Loucy (cell line): ENCODE measurements around the gene ATOH8.
"Not testable (repeated sequence)": the region's sequence is repeated elsewhere in the genome, so short reads cannot be mapped to it uniquely, and the experiment has no call there.

ENCODE experiments used
- H2AFZ ChIP-seq: fragments of 200-600 bp; sonication (generic); 2 replicates; pipeline ENCODE4 v1.6.0; 2016; ENCODE audit warnings: antibody characterized with exemption, mild to moderate bottlenecking, low read length, moderate library complexity
- H3F3A ChIP-seq: fragments of 200-600 bp; 2 replicates; pipeline ENCODE4 v1.6.0; 2016; ENCODE audit warnings: antibody characterized with exemption, low read depth, mild to moderate bottlenecking
- H3K27me3 ChIP-seq: fragments of 200-600 bp; sonication (generic); 2 replicates; pipeline ENCODE4 v1.6.1; 2014; ENCODE audit warnings: low read length, mild to moderate bottlenecking; ENCODE audit not compliant: insufficient read depth, poor library complexity, severe bottlenecking
- H3K36me3 ChIP-seq: fragments of 200-600 bp; sonication (generic); 2 replicates; pipeline ENCODE4 v1.6.1; 2016; ENCODE audit warnings: low read length; ENCODE audit not compliant: insufficient read depth
- H3K4me1 ChIP-seq: fragments of 200-600 bp; sonication (generic); 2 replicates; pipeline ENCODE4 v1.5.1; 2014; ENCODE audit warnings: low read length, mild to moderate bottlenecking; ENCODE audit not compliant: insufficient read depth, poor library complexity, severe bottlenecking
- H3K4me2 ChIP-seq: fragments of 200-600 bp; sonication (generic); 2 replicates; pipeline ENCODE4 v1.6.0; 2014; ENCODE audit warnings: antibody characterized with exemption, low read length, low read depth, mild to moderate bottlenecking; ENCODE audit not compliant: poor library complexity, severe bottlenecking
- H3K4me3 ChIP-seq: fragments of 200-600 bp; sonication (generic); 2 replicates; pipeline ENCODE4 v1.5.1; 2014; ENCODE audit warnings: low read length, mild to moderate bottlenecking, mixed read lengths; ENCODE audit not compliant: poor library complexity, severe bottlenecking
- H3K79me2 ChIP-seq: fragments of 200-600 bp; sonication (generic); 2 replicates; pipeline ENCODE4 v1.6.1; 2014; ENCODE audit warnings: low read length; ENCODE audit not compliant: insufficient read depth
- H3K9ac ChIP-seq: fragments of 200-600 bp; sonication (generic); 2 replicates; pipeline ENCODE4 v1.6.0; 2014; ENCODE audit warnings: mild to moderate bottlenecking, low read depth, low read length, moderate library complexity; ENCODE audit not compliant: poor library complexity, severe bottlenecking
- H3K9me2 ChIP-seq: fragments of 200-600 bp; sonication (generic); replicated peaks from 2 replicates; pipeline ENCODE4 v1.6.1; 2016; ENCODE audit warnings: low read depth, low read length, mixed read lengths
- H3K9me3 ChIP-seq: fragments of 200-600 bp; sonication (generic); 2 replicates; pipeline ENCODE4 v1.6.1; 2014; ENCODE audit warnings: mild to moderate bottlenecking, antibody characterized with exemption, low read length, low read depth; ENCODE audit not compliant: insufficient read depth
- H4K20me1 ChIP-seq: fragments of 200-600 bp; sonication (generic); 2 replicates; pipeline ENCODE4 v1.6.0; 2014; ENCODE audit warnings: antibody characterized with exemption, low read length, mild to moderate bottlenecking; ENCODE audit not compliant: insufficient read depth, poor library complexity, severe bottlenecking
- EZH2phosphoT487 ChIP-seq: fragments of 200-600 bp; IDR thresholded peaks from 2 replicates; pipeline ENCODE4 v1.6.1; 2018; ENCODE audit warnings: antibody characterized with exemption, mild to moderate bottlenecking, moderate library complexity, borderline replicate concordance
- TF ChIP-seq, protein P1 (sequence below): fragments of 200-600 bp; sonication (generic); conservative IDR thresholded peaks from 2 replicates; pipeline ENCODE4 v1.5.1; 2014; ENCODE audit warnings: mild to moderate bottlenecking, antibody characterized with exemption, low read length

The ATOH8 gene

DNA sequence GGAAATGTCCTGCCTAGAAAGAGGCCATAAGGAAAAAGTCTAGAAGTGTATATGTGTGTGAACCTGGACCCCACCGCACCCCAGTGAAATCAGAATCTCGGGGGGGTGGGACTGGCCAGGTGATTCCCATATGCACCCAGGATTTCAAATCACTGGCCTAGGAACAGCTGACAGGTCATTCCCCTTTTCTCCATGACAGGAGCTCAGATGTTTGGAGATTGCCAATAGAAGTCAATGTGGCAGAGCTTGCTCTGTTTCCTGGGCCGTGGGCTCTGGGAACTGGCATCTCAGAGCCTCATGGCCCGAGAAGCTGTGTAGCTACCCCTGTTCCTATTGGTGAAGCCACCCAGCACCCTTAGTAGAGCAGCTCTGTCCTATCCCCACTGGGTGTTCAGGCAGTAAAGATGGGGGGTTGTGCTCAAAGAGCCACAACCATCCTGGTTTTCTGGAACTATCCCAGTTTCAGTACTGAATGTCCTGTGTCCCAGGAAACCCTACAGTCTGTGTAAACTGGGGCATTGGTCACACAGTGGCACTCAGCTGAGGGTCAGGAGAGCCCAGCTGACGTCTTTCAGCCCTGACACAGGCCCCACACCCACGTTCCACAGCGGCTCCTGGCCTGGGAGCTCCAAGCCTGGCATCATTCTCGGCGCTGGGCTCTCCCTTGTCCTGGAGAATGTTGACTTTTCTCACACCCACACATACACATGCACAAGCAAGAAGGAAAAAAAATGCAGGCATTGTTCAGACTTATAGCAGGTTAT, 40.8 kb upstream of the ATOH8 start:
- H3K4me2 ChIP-seq: no peak overlapping the region
- H3K4me1 ChIP-seq: no peaks in the 10 kb centered on the region
- H3K36me3 ChIP-seq: no peaks in the 10 kb centered on the region
- H4K20me1 ChIP-seq: no peaks in the 10 kb centered on the region
- TF ChIP-seq, protein P1, sequence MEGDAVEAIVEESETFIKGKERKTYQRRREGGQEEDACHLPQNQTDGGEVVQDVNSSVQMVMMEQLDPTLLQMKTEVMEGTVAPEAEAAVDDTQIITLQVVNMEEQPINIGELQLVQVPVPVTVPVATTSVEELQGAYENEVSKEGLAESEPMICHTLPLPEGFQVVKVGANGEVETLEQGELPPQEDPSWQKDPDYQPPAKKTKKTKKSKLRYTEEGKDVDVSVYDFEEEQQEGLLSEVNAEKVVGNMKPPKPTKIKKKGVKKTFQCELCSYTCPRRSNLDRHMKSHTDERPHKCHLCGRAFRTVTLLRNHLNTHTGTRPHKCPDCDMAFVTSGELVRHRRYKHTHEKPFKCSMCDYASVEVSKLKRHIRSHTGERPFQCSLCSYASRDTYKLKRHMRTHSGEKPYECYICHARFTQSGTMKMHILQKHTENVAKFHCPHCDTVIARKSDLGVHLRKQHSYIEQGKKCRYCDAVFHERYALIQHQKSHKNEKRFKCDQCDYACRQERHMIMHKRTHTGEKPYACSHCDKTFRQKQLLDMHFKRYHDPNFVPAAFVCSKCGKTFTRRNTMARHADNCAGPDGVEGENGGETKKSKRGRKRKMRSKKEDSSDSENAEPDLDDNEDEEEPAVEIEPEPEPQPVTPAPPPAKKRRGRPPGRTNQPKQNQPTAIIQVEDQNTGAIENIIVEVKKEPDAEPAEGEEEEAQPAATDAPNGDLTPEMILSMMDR: no peak
- TF ChIP-seq EZH2phosphoT487: no peak
- no peaks in the 10 kb centered on the region for H3K9me3 ChIP-seq
- H3K4me3 ChIP-seq: no peak overlapping the region
- H3F3A ChIP-seq: no peaks in the 10 kb centered on the region
- no peaks in the 10 kb centered on the region for H3K79me2 ChIP-seq
- no peak overlapping the region for H2AFZ ChIP-seq
- no peaks in the 10 kb centered on the region for H3K9me2 ChIP-seq
- H3K9ac ChIP-seq: no peak overlapping the region
- H3K27me3 ChIP-seq: no peaks in the 10 kb centered on the region

DNA sequence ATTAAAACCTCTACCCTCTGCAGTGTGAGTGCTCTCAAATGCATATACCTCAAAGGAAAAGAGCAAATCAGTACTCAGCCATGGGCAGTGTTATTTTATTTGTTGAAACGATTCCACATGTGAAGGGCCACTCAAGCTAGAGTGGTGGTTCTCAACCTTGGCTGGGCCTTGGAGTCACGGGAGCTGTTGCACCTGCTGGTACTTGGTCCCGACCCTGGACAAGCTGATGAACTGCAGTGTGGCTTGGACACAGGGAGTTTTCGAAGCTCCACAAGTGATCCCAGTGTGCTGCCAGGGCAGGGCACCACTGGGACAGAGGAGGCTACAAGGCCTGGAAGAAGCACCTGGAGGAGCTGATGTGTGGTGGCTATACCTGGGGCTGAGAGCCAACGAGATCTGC, 40.0 kb upstream of the ATOH8 start:
- Histone ChIP-seq H3K9me3 (no peaks in the 10 kb centered on the region), H3K9ac (no peak overlapping the region), H3K4me2 (no peak overlapping the region), H4K20me1 (no peaks in the 10 kb centered on the region), H3K36me3 (no peaks in the 10 kb centered on the region), H3K9me2 (no peaks in the 10 kb centered on the region), H3K4me3 (no peak overlapping the region), H3K27me3 (no peaks in the 10 kb centered on the region), H3K79me2 (no peaks in the 10 kb centered on the region), H3F3A (no peaks in the 10 kb centered on the region), H2AFZ (no peak overlapping the region), H3K4me1 (no peaks in the 10 kb centered on the region)
- TF ChIP-seq, protein P1: no peak
- no peak for TF ChIP-seq EZH2phosphoT487

DNA sequence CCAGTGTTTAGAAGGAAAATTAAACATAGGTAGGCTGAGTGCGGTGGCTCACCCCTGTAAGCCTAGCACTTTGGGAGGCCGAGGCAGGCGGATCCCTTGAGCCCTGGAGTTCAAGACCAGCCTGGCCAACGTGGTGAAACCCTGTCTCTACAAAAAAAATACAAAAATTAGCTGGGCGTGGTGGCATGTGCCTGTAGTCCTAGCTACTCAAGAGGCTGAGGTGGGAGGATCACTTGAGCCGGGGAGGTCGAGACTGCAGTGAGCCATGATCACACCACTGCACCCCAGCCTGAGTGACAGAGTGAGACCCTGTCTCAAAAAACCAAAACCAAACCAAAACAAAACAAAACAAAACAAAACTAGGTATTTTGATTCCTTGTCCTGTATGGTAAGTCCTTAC, 39.4 kb upstream of the ATOH8 start:
- not testable (repeated sequence) for H3K9me2 ChIP-seq, H3K4me2 ChIP-seq, H3K9ac ChIP-seq, H3K27me3 ChIP-seq, H3K4me1 ChIP-seq, H3K36me3 ChIP-seq, H2AFZ ChIP-seq, H3K4me3 ChIP-seq, H3K79me2 ChIP-seq, H3K9me3 ChIP-seq, H3F3A ChIP-seq, H4K20me1 ChIP-seq

DNA sequence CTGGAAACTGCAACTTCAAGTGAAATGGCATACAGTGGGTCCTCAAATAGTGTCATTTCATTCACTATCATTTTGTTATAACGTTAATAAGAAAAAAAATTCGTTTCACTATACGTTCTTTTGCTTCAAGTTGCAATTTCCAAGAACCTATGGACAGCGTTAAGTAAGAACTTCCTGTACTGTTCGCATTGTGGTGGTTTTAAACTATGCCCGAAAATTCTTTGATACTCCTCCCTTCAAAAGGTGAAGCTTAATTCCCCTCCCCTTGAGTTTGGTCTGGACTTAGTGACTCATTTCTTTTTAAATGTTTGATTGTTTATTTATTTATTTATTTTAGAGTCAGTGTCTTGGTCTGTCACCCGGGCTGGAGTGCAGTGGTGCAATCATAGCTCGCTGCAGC, 39.0 kb upstream of the ATOH8 start:
- Histone ChIP-seq H4K20me1 (no peaks in the 10 kb centered on the region), H3K9me2 (no peaks in the 10 kb centered on the region), H2AFZ (no peak overlapping the region), H3K79me2 (no peaks in the 10 kb centered on the region), H3K4me3 (no peak overlapping the region), H3K4me1 (no peaks in the 10 kb centered on the region), H3K4me2 (no peak overlapping the region), H3K9ac (no peak overlapping the region), H3K36me3 (no peaks in the 10 kb centered on the region), H3K27me3 (no peaks in the 10 kb centered on the region), H3K9me3 (no peaks in the 10 kb centered on the region), H3F3A (no peaks in the 10 kb centered on the region)
- TF ChIP-seq, protein P1: no peak
- no peak for TF ChIP-seq EZH2phosphoT487
